ENCODE measurements around the gene NT5DC2. TPM values are rescaled to one million over a fixed set of nuclear protein-coding genes. Genes with fewer than 3 reads are reported as not detected.

NT5DC2 gene
- total and polyA plus RNA-seq, 2 donors (not counting 1 experiment from before 2014, with no cell fraction given): 20.3 to 61.5 TPM

- no peaks in the 10 kb centered on the region for H4K20me1 ChIP-seq (ENCODE audit: control insufficient read depth, extremely low read depth, insufficient read depth, low read length)
- no peaks in the 10 kb centered on the region for H3K9me3 ChIP-seq (ENCODE audit: control insufficient read depth, insufficient read depth, low read depth, low read length)
- TF ChIP-seq, protein P1, sequence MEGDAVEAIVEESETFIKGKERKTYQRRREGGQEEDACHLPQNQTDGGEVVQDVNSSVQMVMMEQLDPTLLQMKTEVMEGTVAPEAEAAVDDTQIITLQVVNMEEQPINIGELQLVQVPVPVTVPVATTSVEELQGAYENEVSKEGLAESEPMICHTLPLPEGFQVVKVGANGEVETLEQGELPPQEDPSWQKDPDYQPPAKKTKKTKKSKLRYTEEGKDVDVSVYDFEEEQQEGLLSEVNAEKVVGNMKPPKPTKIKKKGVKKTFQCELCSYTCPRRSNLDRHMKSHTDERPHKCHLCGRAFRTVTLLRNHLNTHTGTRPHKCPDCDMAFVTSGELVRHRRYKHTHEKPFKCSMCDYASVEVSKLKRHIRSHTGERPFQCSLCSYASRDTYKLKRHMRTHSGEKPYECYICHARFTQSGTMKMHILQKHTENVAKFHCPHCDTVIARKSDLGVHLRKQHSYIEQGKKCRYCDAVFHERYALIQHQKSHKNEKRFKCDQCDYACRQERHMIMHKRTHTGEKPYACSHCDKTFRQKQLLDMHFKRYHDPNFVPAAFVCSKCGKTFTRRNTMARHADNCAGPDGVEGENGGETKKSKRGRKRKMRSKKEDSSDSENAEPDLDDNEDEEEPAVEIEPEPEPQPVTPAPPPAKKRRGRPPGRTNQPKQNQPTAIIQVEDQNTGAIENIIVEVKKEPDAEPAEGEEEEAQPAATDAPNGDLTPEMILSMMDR (conservative IDR thresholded peaks at IDR 0.05 in 1 of 2, IDR thresholded peaks at IDR 0.05 in 1 of 2; ENCODE audit: low read depth in 1 of 2, low read length in 2 of 2): no peak
- no peak for TF ChIP-seq EZH2 (IDR thresholded peaks at IDR 0.05; ENCODE audit: low read length, missing control alignments)
- H3K4me3 ChIP-seq (replicated peaks in 1 of 4; ENCODE audit: control extremely low read depth in 1 of 4, insufficient read depth in 1 of 4, low read depth in 3 of 4, low read length in 4 of 4): no peak overlapping the region
- no peak overlapping the region for H3K9ac ChIP-seq (ENCODE audit: insufficient read depth, low read length)
- no peaks in the 10 kb centered on the region for H3K27me3 ChIP-seq (ENCODE audit: control insufficient read depth, insufficient read depth, low read length)
- DNase-seq (ENCODE audit: low read depth in 2 of 2): no peak
- peaks cover 14% of the 10 kb centered on the region for H3K4me1 ChIP-seq (ENCODE audit: control insufficient read depth, extremely low read depth, insufficient read depth, low read length)
- no peak overlapping the region for H3K4me2 ChIP-seq (ENCODE audit: extremely low read depth, insufficient read depth, low read length)
- H3K36me3 ChIP-seq (ENCODE audit: control insufficient read depth, insufficient read depth, low read length): peaks cover 33% of the 10 kb centered on the region
- no peak overlapping the region for H3K27ac ChIP-seq (ENCODE audit: insufficient read depth, low read length)
- no peak overlapping the region for H2AFZ ChIP-seq (ENCODE audit: low read length)
- no peaks in the 10 kb centered on the region for H3K79me2 ChIP-seq (ENCODE audit: control insufficient read depth, insufficient read depth, low read length)
These were observed 10.0 kb downstream of the NT5DC2 start for GRCh38 chr3:52523386-52524257.

- H3K27me3 ChIP-seq (ENCODE audit: control insufficient read depth, insufficient read depth, low read length): no peaks in the 10 kb centered on the region
These were observed 10.9 kb downstream of the NT5DC2 start for GRCh38 chr3:52522651-52523251.

More at GRCh38 chr3:52522651-52523251, 10.9 kb downstream of the NT5DC2 start:
- no peak for DNase-seq (ENCODE audit: low read depth in 2 of 2)
- no peak overlapping the region for H3K4me2 ChIP-seq (ENCODE audit: extremely low read depth, insufficient read depth, low read length)
- H3K4me1 ChIP-seq (ENCODE audit: control insufficient read depth, extremely low read depth, insufficient read depth, low read length): peaks cover 14% of the 10 kb centered on the region
- no peak for TF ChIP-seq EZH2 (IDR thresholded peaks at IDR 0.05; ENCODE audit: low read length, missing control alignments)
- TF ChIP-seq, protein P1 (conservative IDR thresholded peaks at IDR 0.05 in 1 of 2, IDR thresholded peaks at IDR 0.05 in 1 of 2; ENCODE audit: low read depth in 1 of 2, low read length in 2 of 2): no peak
- no peak overlapping the region for H3K27ac ChIP-seq (ENCODE audit: insufficient read depth, low read length)
- no peak overlapping the region for H3K9ac ChIP-seq (ENCODE audit: insufficient read depth, low read length)
- H3K79me2 ChIP-seq (ENCODE audit: control insufficient read depth, insufficient read depth, low read length): no peaks in the 10 kb centered on the region
- peaks cover 28% of the 10 kb centered on the region for H3K36me3 ChIP-seq (ENCODE audit: control insufficient read depth, insufficient read depth, low read length)
- H4K20me1 ChIP-seq (ENCODE audit: control insufficient read depth, extremely low read depth, insufficient read depth, low read length): no peaks in the 10 kb centered on the region
- no peaks in the 10 kb centered on the region for H3K9me3 ChIP-seq (ENCODE audit: control insufficient read depth, insufficient read depth, low read depth, low read length)
- H2AFZ ChIP-seq (ENCODE audit: low read length): no peak overlapping the region
- no peak overlapping the region for H3K4me3 ChIP-seq (replicated peaks in 1 of 4; ENCODE audit: control extremely low read depth in 1 of 4, insufficient read depth in 1 of 4, low read depth in 3 of 4, low read length in 4 of 4)

All from fibroblast of lung (primary cell).